ENCODE results near the gene WASHC2A.
"Not testable (repeated sequence)": the region's sequence is repeated elsewhere in the genome, so short reads cannot be mapped to it uniquely, and the experiment has no call there.

DNA sequence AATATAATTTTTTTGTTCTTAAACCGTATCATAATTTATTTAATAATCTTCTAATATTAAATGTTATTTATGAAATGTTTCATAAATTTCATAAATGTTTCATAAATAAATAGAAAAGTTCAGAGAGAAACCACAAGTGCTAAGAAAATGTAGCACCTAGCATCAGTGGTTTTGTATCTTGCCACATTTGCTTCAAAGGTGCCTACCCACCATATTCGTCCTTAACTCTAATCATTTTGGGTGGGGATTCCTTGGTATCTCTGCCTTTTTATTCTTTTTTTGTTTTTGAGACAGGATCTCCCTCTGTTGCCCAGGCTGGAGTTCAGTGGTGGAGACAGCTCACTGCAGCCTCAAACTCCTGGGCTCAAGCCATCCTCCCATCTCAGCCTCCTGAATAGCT lies 7.4 kb downstream of the WASHC2A start:
- TF ChIP-seq EZH2 (IDR thresholded peaks at IDR 0.05; ENCODE audit: borderline replicate concordance, insufficient read depth, low read depth, low read length, poor library complexity, severe bottlenecking); CTCF (IDR thresholded peaks at IDR 0.05): not testable (repeated sequence)

Measured in B cell (primary cell).